AG09309 (cell line): ENCODE measurements around the gene NUDT3.
"Not testable (repeated sequence)": the region's sequence is repeated elsewhere in the genome, so short reads cannot be mapped to it uniquely, and the experiment has no call there.

Experiments used
- DNase-seq: peaks from one replicate; pipeline ENCODE4 v3.0.0-alpha.2; 2010; ENCODE audit warnings: low read depth
- H3K4me3 ChIP-seq: 2 replicates; pipeline ENCODE4 v1.5.1; 2011; ENCODE audit warnings: mild to moderate bottlenecking, low read depth, low read length, moderate library complexity; ENCODE audit not compliant: control insufficient read depth
- TF ChIP-seq, protein P1 (sequence below): IDR thresholded peaks from 2 replicates; pipeline ENCODE4 v1.5.1; 2011; ENCODE audit warnings: mild to moderate bottlenecking, low read depth, low read length, inconsistent platforms; ENCODE audit not compliant: insufficient read depth, control insufficient read depth; ENCODE audit errors: missing control alignments

NUDT3 gene

DNA sequence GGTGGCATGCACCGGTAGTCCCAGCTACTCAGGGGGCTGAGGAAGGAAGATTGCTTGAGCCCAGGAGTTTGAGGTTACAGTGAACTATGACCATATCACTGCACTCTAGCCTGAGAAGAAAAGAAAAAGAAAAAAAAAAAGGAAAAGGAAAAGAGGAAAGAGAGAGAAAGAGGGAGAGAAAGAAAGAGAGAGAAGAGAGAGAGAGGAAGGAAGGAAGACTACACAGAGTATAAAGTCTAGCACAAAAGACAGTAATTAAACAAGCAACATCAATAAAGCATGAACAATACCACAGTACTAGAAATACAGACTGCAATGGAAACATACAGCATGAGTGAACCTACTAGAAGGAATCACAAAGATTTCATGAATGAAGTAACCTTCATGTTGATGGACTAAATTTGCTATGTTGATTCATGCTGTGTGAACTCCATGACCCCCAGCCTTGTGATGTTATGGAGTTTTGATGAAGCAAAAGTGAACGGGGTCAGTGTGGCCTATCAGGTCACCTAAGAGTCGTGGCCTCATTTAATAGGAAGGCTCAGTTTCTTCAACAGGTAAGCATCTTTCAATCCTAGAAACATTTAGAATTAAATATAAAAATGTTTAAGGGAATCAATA, 57.6 kb downstream of the NUDT3 start:
- no peak overlapping the region for H3K4me3 ChIP-seq
- DNase-seq, result no peak
- TF ChIP-seq, protein P1, sequence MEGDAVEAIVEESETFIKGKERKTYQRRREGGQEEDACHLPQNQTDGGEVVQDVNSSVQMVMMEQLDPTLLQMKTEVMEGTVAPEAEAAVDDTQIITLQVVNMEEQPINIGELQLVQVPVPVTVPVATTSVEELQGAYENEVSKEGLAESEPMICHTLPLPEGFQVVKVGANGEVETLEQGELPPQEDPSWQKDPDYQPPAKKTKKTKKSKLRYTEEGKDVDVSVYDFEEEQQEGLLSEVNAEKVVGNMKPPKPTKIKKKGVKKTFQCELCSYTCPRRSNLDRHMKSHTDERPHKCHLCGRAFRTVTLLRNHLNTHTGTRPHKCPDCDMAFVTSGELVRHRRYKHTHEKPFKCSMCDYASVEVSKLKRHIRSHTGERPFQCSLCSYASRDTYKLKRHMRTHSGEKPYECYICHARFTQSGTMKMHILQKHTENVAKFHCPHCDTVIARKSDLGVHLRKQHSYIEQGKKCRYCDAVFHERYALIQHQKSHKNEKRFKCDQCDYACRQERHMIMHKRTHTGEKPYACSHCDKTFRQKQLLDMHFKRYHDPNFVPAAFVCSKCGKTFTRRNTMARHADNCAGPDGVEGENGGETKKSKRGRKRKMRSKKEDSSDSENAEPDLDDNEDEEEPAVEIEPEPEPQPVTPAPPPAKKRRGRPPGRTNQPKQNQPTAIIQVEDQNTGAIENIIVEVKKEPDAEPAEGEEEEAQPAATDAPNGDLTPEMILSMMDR, result no peak

DNA sequence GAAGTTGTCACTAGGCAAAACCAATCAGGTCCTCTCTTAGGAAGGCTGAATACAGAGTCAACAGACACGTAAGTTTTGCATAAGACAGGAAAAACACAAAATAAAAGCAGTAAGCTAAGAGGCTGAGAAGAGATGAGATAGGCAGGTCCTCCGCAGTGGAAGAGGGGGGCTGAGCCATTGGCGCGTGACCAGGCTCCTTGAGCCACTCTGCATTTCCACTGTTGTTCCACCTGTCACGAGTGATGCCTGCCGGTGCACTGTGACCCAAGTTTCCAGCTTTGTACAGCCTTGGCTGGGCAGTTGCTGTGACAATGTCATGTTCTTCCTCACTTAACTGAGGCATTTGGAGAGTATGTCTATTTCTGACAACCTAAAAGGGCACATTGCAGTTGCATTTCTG, 58.6 kb downstream of the NUDT3 start:
- no peak overlapping the region for H3K4me3 ChIP-seq
- DNase-seq, result no peak
- TF ChIP-seq, protein P1, result no peak

DNA sequence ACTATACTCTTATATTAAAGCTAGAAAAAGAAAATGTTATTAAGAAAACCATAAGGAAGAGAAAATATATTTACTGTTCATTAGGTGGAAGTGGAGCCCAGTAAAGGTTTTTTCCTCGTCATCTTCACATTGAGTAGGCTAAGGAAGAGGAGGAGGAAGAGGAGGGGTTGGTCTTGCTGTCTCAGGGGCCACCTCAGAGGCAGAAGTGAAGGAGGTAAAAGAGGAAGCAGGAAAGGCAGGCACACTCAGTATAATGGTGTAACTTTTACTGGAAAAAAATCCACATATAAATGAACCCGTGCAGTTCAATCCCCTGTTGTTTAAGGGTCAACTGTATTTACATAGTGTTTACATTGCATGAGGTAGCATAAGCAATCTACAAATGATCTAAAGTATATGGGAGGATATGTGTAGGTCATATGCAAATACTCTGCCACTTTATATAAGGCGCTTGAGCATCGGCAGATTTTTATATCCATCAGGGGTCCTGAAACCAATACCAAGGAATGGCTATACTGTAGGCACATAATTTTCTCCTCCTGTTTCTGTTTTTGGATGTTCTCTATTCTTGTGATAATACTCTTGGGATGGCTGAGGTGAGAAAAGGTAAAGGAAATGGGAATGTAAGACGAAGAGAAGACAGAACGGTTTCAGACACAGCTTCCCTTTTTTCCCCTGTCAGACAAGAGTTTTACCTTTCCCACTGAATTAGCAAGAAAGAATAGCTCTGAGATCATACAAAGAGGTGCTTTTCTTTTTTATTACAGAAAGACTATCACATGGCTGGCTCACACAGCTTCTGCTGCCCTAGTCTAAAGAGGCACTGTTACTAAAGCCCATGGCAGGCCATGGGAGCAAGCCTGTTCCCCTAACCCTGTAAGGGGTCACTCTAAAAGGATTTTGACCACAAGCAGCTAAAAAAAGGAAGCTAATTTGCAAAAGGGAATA, 59.9 kb downstream of the NUDT3 start:
- no peak overlapping the region for H3K4me3 ChIP-seq
- no peak for DNase-seq
- TF ChIP-seq, protein P1, result no peak

DNA sequence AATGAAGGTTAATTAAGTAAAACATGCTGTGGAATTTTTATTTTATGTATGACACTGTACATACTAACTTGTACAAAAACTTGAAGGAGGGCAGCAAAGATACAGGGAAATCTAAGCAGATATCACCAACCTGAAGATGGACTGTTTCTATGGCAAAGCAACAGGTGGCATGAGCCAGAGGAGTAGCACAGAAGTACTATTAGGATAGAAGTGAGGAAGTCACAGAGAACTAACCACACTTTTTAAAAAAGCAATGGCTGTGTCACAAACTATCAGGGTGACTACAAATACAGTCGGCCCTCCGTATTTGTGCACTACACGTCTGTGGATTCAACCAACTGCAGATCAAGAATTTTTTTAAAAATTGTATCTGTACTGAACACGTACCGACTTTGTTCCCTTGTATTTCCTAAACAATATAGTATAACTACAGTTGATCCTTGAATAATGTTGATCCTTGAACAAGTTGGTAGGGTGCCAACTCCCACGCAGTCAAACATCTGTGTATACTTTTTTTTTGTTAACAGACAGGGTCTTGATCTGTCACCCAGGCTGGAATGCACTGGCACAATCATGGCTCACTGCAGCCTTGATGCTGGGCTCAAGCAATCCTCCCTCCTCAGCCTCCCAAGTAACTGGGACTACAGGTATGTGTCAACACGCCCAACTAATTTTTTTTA, 61.0 kb downstream of the NUDT3 start:
- TF ChIP-seq, protein P1, result no peak
- DNase-seq, result no peak
- no peak overlapping the region for H3K4me3 ChIP-seq

DNA sequence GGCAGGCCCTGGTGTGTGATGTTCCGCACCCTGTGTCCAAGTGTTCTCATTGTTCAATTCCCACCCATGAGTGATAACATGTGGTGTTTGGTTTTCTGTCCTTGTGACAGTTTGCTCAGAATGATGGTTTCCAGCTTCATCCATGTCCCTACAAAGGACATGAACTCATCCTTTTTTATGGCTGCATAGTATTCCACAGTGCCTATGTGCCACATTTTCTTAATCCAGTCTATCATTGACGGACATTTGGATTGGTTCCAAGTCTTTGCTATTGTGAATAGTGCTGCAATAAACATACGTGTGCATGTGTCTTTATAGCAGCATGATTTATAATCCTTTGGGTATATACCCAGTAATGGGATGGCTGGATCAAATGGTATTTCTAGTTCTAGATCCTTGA, 62.7 kb downstream of the NUDT3 start:
- not testable (repeated sequence) for DNase-seq

DNA sequence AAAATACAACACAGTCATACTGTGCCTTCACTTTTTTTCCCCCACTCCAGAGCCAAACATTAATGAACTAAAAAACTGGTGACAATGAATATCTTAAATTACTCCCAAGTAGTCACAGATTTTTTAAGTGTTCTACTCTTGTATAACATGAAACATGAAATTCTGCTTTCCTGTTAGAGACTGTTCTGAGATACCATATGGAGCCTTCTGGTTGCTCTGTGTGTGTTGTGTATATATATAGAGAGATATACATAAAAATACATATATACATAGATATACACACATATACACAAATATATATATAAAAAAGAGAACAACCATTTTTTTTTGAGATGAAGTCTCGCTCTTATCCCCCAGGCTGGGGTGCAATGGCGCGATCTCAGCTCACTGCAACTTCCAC, 63.5 kb downstream of the NUDT3 start:
- H3K4me3 ChIP-seq, result no peak overlapping the region
- no peak for DNase-seq
- TF ChIP-seq, protein P1, result no peak

More for the DNA sequence above, 62.7 kb downstream of the NUDT3 start:
- not testable (repeated sequence) for H3K4me3 ChIP-seq

DNA sequence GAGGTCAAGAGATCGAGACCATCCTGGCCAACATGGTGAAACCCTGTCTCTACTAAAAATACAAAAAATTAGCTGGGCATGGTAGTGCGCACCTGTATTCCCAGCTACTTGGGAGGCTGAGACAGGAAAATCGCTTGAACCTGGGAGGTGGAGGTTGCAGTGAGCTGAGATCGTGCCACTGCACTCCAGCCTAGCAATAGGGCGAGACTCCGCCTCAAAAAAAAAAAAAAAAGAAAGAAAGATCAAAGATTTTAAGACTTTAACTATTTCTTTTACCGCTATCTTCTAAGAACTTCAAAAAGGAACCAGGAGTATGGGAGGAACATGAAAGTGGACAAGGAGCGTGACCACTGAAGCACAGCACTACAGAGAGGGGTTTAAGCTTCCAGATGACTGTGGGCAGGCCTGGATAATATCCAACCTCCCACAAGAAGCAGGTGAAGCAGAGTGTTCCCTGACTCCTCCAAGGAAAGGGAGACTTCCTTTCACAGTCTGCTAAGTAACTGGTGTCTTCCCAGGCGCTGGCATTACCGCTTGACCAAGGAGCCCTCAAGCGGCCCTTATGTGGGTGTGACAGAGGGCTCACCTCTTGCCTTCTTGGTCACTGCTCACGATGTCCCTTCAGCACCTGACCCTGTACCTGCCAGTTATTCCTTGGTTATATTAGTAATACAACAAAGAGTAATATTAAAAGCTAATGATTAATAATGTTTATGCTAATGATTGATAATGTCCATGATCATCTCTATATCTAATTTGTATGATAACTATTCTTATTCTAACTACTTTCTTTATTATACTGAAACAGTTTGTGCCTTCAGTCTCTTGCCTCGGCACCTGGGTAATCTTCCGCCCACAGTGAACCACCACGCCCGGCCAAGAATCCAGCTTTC, 64.9 kb downstream of the NUDT3 start:
- not testable (repeated sequence) for H3K4me3 ChIP-seq, DNase-seq
